Cardiac septum (tissue), 1 donor: Measurements from ENCODE around the gene PIEZO1. TPM values are rescaled to one million over a fixed set of nuclear protein-coding genes. Genes with fewer than 3 reads are reported as not detected.

Experiments used
- DNase-seq: peaks from one replicate; pipeline ENCODE4 v3.0.0-alpha.2; 2020; ENCODE audit warnings: low spot score
- intact Hi-C: fragments of 100-400 bp; cut with DNase I; formaldehyde crosslinking; loops from one replicate; pipeline ENCODE4 v1.14.0; 2022
- total RNA-seq: library from RNA; stranded (reverse); fragmentation: NEBNext Ultra II Directional; extraction: Animal tissue kit (Norgen Biotek cat#: 25700); gene quantifications from one replicate; pipeline ENCODE4 v1.2.1, GENCODE V29; 2021
- donor health status: DM: no; HTN: no; CAD: no.

Gene PIEZO1
- total RNA-seq, 1 donor from 2014 or later: 20.4 TPM

- intact Hi-C loops: loop anchor here (5.0 kb wide), 2 partner anchors 427 to 477 kb away; partner anchors contain the start of gene ZNF778
- no peak for DNase-seq
Observed at GRCh38 chr16:88740727-88741055, 44.3 kb downstream of the PIEZO1 start.

- DNase-seq: no peak
- intact Hi-C loops: loop anchor here (5.0 kb wide), 2 partner anchors 427 to 477 kb away; partner anchors contain the start of gene ZNF778
Observed at GRCh38 chr16:88739977-88740726, 44.9 kb downstream of the PIEZO1 start.

- DNase-seq: no peak
- intact Hi-C loops: no loop called here
Observed at GRCh38 chr16:88739139-88739976, 45.7 kb downstream of the PIEZO1 start.

- no peak for DNase-seq
- intact Hi-C loops: no loop called here
Observed at GRCh38 chr16:88738151-88739084, 46.6 kb downstream of the PIEZO1 start.

GRCh38 chr16:88737298-88738150 is 47.5 kb downstream of the PIEZO1 start:
- intact Hi-C loops: no loop called here
- DNase-seq: peak; percentile 88

- no peak for DNase-seq
- intact Hi-C loops: no loop called here
Observed at GRCh38 chr16:88736496-88736895, 48.5 kb downstream of the PIEZO1 start.

GRCh38 chr16:88736088-88736487 is 48.9 kb downstream of the PIEZO1 start:
- intact Hi-C loops: no loop called here
- no peak for DNase-seq

GRCh38 chr16:88735616-88736015 is 49.4 kb downstream of the PIEZO1 start:
- no peak for DNase-seq
- intact Hi-C loops: no loop called here

- no peak for DNase-seq
- intact Hi-C loops: no loop called here
Observed at GRCh38 chr16:88735121-88735520, 49.9 kb downstream of the PIEZO1 start.

GRCh38 chr16:88734361-88734728 is 50.7 kb downstream of the PIEZO1 start:
- no peak for DNase-seq
- intact Hi-C loops: no loop called here

GRCh38 chr16:88733630-88734360 is 51.2 kb downstream of the PIEZO1 start:
- intact Hi-C loops: no loop called here
- DNase-seq: no peak

- no peak for DNase-seq
- intact Hi-C loops: no loop called here
Observed at GRCh38 chr16:88732961-88733294, 52.1 kb downstream of the PIEZO1 start.

- DNase-seq: no peak
- intact Hi-C loops: no loop called here
Observed at GRCh38 chr16:88732172-88732960, 52.7 kb downstream of the PIEZO1 start.

GRCh38 chr16:88731699-88732098 is 53.3 kb downstream of the PIEZO1 start:
- no peak for DNase-seq
- intact Hi-C loops: no loop called here

- DNase-seq: no peak
- intact Hi-C loops: no loop called here
Observed at GRCh38 chr16:88730632-88731607, 54.1 kb downstream of the PIEZO1 start.

- intact Hi-C loops: no loop called here
- DNase-seq: no peak
Observed at GRCh38 chr16:88727871-88728270, 57.1 kb downstream of the PIEZO1 start.

- no peak for DNase-seq
- intact Hi-C loops: no loop called here
Observed at GRCh38 chr16:88726981-88727380, 58.0 kb downstream of the PIEZO1 start.
